Dedifferentiated amniotic fluid mesenchymal stem cell (primary cell): Measurements from ENCODE around the gene TTC39A.
A peak's percentile ranks its signal among the peaks of the same experiment; 100 is the strongest.
"Not testable (repeated sequence)": the region's sequence is repeated elsewhere in the genome, so short reads cannot be mapped to it uniquely, and the experiment has no call there.

Source experiments
- DNase-seq: peaks from one replicate; pipeline ENCODE4 v3.0.0-alpha.2; 2016; ENCODE audit errors: extremely low spot score

TTC39A gene

GRCh38 chr1:51266791-51267190 is 63.6 kb downstream of the TTC39A start:
- no peak for DNase-seq

GRCh38 chr1:51266181-51266580 is 64.2 kb downstream of the TTC39A start:
- no peak for DNase-seq

- no peak for DNase-seq
Observed at GRCh38 chr1:51265618-51266017, 64.7 kb downstream of the TTC39A start.

- DNase-seq, result peak; percentile 92
Observed at GRCh38 chr1:51264451-51264850, 65.9 kb downstream of the TTC39A start.

- no peak for DNase-seq
Observed at GRCh38 chr1:51263147-51263877, 67.0 kb downstream of the TTC39A start.

GRCh38 chr1:51255331-51255730 is 75.0 kb downstream of the TTC39A start:
- no peak for DNase-seq

- DNase-seq, result no peak
Observed at GRCh38 chr1:51253691-51254090, 76.7 kb downstream of the TTC39A start.

- DNase-seq, result no peak
Observed at GRCh38 chr1:51252366-51252765, 78.0 kb downstream of the TTC39A start.

- not testable (repeated sequence) for DNase-seq
Observed at GRCh38 chr1:51251165-51251564, 79.2 kb downstream of the TTC39A start.

GRCh38 chr1:51250729-51251128 is 79.6 kb downstream of the TTC39A start:
- not testable (repeated sequence) for DNase-seq

GRCh38 chr1:51249445-51249844 is 80.9 kb downstream of the TTC39A start:
- no peak for DNase-seq

GRCh38 chr1:51247499-51247898 is 82.9 kb downstream of the TTC39A start:
- no peak for DNase-seq

GRCh38 chr1:51247022-51247421 is 83.3 kb downstream of the TTC39A start:
- DNase-seq, result no peak

GRCh38 chr1:51242546-51242945 is 87.8 kb downstream of the TTC39A start:
- no peak for DNase-seq

- DNase-seq, result no peak
Observed at GRCh38 chr1:51241119-51241518, 89.2 kb downstream of the TTC39A start.

GRCh38 chr1:51240084-51240483 is 90.3 kb downstream of the TTC39A start:
- DNase-seq, result no peak

- DNase-seq, result no peak
Observed at GRCh38 chr1:51238034-51238403, 92.3 kb downstream of the TTC39A start.

GRCh38 chr1:51237351-51238033 is 92.9 kb downstream of the TTC39A start:
- DNase-seq, result peak; percentile 61
